ENCODE measurements around the gene KRTAP1-4.
"Not testable (repeated sequence)": the region's sequence is repeated elsewhere in the genome, so short reads cannot be mapped to it uniquely, and the experiment has no call there.

Gene KRTAP1-4, protein sequence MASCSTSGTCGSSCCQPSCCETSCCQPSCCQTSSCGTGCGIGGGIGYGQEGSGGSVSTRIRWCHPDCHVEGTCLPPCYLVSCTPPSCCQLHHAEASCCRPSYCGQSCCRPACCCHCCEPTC

DNA sequence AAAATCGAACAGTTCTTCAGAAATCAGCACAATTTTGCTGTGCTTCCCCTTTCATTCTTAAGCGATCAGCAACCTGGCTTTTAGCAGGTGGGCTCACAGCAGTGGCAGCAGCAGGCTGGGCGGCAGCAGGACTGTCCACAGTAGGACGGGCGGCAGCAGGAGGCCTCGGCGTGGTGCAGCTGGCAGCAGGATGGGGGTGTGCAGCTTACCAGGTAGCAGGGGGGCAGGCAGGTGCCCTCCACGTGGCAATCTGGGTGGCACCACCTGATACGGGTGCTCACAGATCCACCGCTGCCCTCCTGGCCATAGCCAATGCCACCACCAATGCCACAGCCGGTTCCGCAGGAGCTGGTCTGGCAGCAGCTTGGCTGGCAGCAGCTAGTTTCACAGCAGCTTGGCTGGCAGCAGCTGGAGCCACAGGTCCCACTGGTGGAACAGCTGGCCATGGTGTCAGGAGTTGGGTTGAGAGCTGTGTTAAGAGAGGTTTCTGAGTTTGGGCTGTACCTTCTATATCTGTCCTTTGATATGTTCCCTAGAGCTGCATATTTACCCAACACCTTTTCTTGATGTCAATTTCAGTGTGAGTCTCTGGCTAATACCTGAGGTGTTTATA, at the start of gene KRTAP1-4:
Gene KRTAP1-4, minus strand, starts transcription at position 563 of the 613 bp plus-strand sequence. Its CDS starts 117 bp downstream, at position 446.
- no peak for DNase-seq

DNA sequence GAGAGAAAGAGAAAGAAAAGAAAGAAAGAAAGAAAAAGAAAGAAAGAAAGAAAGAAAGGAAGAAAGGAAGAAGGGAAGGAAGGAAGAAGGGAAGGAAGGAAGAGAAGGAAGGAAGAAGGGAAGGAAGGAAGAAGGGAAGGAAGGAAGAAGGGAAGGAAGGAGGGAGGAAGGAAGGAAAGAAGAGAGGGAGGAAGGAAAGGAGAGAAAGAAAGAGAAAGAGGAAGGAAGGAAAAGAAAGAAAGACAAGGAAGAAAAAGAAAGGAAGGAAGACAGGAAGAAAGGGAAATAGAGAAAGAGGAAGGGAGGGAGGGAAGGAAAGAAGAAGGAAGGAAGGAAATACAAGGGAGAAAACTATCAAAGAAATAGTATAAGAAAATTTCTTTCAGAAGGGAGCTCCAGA, 46.8 kb upstream of the KRTAP1-4 start:
- no peak for DNase-seq

DNA sequence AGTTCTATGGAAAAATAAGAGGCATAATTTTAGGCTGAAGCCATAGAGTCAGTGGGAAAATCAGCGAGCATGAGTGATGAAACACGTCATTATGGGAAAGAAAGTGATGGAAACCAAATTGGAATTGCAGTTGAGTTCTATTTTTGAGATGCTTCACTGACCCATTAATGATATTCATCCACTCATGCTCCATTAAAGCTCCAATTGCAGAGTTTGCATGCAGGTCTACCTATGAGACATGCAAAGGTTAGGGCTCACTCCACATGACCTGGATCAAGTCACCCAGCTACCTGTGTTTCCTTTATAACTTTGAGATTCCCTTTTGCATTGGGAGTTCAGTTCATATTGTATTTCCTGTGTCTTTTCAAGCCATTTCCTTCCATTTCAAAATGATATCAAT, 43.7 kb upstream of the KRTAP1-4 start:
- no peak for DNase-seq

DNA sequence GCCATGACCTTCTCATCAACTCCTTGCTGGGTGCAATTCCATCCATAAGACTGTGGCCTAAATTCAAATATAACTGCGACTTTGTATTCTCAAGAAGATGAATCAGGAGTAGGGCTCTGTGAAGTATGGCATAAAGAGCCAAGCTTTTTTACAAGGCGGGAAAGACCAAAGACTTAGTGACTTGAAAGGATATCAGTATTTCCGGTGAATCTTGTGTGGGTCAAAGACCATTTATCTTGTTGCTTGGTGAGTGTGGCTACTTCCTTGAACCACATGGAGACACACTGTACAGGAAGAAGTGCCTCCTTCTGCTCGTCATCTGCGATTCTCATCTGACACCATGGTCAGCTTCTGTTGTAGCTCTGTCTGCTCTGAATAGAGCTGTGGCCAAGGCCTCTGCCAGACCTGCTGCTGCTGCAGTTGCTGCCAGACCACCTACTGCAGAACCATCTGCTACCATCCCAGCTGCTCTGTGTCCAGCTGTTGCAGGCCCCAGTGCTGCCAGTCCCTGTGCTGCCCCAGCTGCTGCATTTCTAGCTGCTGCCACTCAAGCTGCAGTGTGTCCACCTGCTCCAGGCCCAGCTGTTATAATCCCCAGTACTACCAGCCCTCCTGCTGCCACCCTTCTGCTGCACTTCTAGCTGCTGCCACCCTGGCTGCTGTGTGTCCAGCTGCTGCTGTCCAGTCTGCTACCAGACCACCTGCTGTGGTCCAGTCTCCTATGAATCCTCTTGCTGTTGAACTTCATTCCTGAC, 41.8 kb upstream of the KRTAP1-4 start:
- DNase-seq: no peak

DNA sequence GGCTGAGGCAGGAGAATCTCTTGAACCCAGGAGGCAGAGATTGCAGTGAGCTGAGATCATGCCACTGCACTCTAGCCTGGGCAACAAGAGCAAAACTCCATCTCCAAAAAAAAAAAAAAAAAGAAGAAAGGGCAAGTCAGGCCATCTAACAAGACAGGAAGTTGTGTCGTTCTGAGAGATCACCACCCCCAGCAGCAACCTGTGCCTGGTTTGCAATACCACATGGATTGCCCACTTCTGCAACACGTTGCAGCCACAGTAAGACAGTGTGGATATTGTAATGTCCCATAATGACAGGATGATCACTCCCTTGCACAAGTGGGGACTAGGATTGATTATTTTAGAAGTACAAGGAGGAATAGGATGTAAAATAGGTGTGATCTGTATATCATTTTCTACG, 39.0 kb upstream of the KRTAP1-4 start:
- DNase-seq: no peak

DNA sequence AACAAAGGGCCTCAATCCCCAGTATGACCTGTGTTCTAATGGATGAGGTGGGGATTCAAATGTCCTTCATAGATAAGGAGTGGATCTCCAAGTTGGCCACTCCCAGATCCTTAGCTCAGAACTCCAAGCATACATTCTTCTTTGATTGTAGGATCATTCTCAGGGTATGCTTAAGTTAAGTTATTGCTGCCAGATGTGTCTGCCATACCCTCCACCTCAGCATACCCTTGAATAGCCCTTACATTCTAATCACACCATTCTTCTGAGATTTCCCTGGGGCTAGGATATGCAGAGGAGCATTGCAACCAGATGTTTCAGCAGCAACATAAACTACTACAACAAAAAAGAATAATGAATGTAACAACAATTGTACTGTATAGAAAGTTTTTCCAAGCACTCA, 37.3 kb upstream of the KRTAP1-4 start:
- DNase-seq: no peak

DNA sequence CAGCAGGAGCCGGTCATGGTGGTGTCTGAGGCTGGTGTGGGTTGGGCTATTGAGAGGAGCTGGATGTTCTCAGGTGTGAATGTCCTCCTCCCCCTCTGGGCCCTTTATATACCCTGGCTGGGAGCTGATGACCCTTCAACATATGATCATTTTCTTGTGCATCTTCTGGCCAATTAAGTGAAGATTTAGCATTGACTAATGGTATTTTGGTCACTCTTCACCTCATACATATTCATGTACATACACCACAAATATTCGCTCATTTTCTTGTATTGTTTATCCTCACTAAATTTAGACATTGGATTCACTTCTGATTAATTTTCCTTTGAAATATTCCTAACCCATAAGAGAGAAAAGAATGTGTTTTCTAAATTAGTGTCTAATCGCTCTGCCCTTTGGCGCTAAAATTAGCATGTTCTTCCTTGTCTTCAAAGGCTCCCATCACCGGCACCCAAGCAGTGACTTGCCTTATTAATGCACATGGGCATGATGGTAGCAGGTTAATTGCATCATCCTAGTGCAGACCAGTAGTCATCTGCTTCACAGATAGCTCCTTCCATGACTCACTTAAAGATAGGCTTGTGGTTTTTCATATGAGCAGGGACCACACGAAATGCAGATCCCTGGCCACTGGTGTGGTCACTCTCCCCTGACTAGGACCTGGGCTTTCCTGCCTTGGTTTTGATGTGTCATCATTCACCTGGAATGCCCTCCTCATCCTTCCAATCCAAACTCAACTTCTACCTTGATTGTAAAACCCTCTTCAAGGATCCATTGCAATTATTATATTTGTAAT, 36.0 kb upstream of the KRTAP1-4 start, which contains the start of gene KRTAP2-4:
Gene KRTAP2-4, minus strand, starts transcription at position 51 of the 796 bp plus-strand sequence. Its CDS starts 34 bp downstream, at position 17.
- DNase-seq: peak in 1 of 2 experiments; percentile 32

DNA sequence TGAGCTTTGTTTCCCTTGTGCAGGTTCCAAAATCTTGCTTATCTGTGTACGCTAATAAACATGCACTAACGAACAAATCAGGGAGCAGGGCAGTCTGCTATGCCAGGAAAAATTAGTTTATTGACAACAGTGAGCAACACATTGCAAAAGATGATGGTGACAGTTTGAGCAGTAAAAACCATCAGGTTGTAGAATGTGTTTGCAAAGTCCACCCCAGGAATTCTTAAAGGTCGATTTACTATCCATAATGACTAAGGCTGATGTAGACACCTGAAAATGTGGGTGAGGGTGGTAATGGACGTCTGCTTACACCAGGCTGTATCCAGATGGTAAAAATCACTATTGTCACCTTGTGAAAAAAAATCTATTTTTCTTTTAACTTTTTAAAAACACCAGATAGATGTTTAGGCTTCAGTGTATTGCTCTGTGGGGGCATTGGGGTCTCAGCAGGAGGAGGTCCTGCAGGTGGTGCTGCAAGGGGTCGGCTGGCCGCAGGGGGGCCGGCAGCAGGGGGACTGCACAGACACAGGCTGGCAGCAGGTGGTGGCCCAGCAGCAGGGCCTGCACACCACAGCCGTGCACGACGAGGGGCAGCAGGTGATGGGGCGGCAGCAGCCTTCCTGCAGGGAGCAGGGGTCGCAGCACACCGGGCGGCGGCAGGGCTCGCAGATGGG, 35.2 kb upstream of the KRTAP1-4 start:
- DNase-seq: not testable (repeated sequence)

DNA sequence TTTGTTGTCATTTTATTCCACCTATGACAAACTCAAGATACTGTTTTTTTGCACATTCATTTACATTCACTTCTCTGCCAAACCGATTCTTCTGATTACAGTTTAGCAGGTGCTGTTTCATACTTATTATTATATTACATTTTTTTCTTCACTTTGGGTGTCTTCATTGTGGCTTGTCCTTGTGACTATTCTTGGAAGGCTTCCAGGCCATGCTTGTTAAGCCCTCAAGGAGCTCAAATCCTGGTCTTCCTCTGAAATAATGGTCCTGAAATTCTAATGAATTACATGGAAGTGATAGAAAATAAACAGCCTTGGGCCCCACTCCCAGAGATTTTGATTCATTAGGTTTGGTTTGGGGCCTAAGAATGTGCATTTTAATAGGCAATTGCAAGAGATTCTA, 34.3 kb upstream of the KRTAP1-4 start:
- no peak for DNase-seq

DNA sequence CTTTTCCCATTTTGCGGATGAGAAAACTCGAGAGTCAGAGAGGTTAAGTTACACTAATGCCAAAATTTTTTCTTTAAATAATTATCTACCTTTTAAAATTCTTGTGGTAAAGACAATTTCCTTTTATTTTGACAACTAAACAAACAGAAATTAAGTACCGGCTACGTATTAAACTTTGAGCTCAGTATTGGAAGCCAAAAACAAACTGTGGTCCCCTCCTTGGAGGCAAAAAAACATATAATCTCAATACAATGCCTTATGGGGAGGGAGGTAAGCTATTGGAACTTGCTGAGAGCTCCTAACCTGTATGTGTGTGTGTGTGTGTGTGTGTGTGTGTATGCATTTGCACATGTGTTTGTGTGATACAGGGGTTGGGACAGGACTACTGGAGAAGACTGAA, 33.5 kb upstream of the KRTAP1-4 start:
- DNase-seq: no peak

DNA sequence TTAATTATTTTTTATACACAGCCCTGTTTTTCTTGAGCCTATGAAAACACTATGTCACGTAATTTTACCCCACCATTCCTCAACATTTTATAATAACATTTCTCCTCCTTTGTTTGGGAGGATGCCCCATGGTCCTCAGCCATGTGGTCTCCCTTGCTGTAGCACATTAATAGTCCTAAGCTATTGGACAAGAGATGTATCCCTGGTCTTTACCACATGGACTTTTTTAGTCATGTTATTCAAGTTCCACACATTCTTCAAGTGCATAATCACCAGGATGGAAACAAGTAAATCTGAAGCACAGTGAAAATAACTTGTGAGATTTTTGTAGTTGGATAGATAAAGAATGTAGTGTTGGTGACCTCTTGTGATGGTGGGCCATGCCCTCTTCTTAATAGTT, 32.0 kb upstream of the KRTAP1-4 start:
- DNase-seq: peak; percentile 60 to 76

DNA sequence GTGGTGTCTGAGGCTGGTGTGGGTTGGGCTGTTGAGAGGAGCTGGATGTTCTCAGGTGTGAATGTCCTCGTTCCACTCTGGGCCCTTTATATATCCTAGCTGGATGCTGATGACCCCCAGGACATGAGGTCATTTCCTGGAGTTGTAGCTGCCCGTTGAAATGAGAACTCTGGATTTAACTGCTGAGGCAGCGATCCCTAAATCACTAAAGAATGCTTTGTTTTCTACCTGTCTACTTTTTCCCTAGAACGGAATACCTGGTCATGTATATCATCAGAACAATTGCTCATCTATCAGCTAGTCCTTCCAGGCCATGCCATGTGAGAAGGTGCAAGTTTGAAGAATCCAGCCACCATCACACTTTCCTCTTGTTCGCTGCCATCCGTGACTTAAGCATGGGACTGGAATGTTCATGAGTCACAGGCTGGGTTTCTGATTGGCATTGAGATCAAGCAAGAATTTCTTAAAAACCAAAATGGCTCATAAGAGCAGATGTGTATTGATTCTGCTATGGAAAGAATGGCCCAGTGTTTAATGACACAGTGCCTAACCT, 30.1 kb upstream of the KRTAP1-4 start, which contains the start of gene KRTAP2-3:
Gene KRTAP2-3, minus strand, starts transcription at position 63 of the 553 bp plus-strand sequence. CDS start 64 bp downstream, outside the sequence.
- DNase-seq: peak; percentile 70 to 84

DNA sequence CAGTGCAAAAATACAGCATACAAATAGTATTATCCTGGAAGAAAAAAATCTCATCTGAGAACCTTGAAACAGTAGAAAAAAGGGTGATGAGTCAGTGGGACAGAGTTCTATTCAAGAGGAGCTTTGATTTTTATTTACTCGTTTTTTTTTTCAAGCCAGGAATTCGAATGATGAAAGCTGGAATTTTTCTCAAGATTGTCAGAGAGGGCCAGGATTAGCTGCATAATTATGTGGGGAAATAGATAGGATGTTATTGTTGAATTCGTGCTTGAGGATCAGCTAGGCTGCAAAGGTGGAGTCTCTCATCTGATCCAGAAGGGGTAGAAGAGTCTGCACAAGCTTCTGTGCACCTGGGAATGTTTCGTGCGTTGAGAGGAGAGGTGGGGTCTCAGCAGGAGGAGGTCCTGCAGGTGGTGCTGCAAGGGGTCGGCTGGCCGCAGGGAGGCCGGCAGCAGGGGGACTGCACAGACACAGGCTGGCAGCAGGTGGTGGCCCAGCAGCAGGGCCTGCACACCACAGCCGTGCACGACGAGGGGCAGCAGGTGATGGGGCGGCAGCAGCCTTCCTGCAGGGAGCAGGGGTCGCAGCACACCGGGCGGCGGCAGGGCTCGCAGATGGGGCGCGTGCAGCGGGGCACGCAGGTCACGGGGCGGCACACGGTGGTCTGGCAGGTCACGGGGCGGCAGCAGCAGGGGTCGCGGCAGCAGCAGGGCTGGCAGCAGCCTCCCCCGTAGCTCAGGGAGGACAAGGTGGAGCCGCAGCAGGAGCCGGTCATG, 29.5 kb upstream of the KRTAP1-4 start:
- peak; percentile 47 to 68 for DNase-seq

DNA sequence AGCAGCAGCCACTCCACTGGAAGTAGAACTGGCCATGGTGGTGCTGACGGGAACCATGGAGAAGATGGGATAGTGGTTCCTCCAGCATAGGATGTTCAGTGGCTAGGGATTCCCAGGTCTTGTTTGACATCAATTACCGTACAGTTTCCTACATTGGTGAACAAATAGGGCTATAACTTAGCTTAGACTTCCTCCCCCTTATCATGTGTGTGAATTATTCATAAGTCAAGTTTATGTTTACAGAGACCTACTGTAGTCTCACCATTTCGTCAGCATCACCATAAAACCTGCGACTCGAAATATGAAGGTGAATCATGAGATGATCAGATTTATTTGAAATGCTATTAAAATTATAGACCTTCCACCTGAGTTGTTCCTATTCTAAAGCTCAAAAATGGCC, 28.7 kb upstream of the KRTAP1-4 start:
- no peak for DNase-seq

DNA sequence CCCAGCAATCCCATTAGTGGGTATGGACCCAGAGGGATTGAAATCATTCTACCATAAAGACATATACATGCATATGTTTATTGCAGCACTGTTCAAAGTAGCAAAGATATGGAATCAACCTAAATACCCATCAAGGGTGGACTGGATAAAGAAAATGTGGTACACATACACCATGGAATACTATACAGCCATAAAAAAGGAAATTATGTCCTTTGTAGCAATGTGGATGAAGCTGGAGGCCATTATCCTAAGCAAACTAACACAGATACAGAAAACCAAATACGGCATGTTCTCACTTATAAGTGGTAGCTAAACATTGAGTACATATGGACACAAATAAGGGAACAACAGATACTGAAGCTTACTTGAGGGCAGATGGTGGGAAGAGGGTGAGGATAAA, 27.6 kb upstream of the KRTAP1-4 start:
- DNase-seq: no peak

DNA sequence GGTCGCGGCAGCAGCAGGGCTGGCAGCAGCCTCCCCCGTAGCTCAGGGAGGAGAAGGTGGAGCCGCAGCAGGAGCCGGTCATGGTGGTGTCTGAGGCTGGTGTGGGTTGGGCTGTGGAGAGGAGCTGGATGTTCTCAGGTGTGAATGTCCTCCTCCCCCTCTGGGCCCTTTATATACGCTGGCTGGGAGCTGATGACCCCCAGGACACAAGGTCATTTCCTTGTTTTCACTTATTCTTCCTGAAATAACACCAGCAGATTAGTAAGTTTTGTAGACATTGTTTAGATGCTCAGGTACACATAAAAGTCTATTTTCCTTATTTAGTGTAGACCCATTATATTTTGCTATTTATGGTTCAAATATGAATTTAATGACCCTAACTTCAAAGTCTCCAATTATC, 25.1 kb upstream of the KRTAP1-4 start, which contains the start of gene KRTAP2-2:
Gene KRTAP2-2, minus strand, starts transcription at position 101 of the 400 bp plus-strand sequence. Its CDS starts 19 bp downstream, at position 82.
- not testable (repeated sequence) for DNase-seq

DNA sequence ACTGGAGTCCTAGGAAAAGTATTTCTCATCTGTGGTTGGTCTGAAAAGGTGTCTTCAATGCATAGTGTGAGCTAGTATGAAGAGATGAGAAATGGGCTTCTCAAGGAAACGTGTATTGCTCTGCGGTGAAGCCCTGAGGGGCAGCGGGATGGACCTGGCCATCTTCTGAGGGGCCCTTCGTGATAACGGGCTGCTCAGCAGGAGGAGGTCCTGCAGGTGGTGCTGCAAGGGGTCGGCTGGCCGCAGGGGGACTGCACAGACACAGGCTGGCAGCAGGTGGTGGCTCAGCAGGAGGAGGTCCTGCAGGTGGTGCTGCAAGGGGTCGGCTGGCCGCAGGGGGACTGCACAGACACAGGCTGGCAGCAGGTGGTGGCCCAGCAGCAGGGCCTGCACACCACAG, 24.6 kb upstream of the KRTAP1-4 start:
- not testable (repeated sequence) for DNase-seq

DNA sequence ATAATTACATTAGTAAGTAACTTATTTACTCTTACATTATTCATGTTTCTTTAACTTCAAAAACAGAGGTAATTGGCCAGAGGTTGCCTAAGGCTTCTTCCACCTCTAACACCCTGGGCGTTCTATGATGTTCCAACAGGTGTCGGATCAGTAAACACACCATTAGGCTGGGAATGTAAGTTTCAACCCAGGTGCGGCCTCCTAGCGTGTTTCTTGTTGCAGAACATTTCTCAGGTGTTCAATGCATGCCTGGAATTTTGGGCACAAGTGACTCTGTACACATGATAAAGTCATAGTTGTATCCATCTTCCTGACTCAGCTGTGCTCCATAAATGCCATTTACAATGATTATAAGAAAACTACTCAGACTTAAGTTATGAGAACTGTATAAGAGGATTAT, 24.0 kb upstream of the KRTAP1-4 start:
- DNase-seq: no peak

DNA sequence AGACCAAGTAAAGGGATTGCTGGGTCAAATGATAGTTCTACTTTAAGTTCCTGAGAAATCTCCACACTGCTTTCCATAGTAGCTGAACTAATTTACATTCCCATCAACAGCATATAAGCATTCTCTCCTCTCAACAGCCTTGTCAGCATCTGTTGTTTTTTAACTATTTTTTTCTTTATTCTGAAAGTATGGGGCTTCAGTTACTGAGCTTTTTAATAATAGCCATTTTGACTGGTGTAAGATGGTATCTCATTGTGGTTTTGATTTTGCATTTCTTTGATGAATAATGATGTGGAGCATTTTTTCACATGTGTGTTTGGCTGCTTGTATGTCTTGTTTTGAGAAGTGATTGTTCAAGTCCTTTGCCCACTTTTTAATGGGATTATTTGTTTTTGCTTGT, 22.6 kb upstream of the KRTAP1-4 start:
- DNase-seq: no peak

DNA sequence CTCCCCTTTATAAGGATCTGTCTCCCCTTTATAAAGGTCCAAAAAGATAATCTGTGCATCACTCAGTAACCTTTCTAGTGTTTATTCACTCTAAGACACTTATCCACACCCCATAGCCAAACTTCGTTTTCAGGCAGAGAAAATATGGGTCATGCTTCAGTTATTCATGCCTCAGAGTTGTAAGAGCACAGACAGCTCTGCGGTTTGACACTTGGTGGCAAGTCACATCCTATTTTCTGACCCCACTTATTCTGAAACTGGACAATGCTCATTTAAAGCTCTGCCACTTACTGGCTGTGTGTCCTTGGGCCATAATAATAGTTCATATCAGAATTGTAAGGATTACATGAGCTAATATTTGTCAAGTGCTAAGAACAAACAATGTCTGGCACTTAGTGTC, 19.1 kb upstream of the KRTAP1-4 start:
- DNase-seq: peak; percentile 25 to 67

DNA sequence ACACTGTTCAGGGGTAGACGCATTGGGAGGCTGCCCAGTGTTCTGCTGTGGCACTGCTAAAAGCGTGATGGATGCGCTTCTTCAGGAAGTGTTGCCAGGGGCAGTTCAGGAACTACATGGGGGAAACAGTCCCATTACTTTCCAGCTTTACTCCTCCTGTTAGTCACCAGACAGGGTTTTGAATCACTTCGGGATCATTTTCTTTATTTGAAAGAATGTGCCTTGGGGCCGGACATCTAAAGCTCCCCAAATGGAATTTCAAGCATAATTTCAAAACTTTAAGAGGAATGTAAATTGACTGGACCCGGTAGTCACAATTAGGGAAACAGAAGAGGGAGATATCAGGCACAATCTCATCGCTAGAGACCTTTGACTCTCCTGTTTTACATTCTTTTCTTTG, 18.4 kb upstream of the KRTAP1-4 start:
- peak in 1 of 2 experiments; percentile 27 for DNase-seq
